NCI-H345 (cell line): ENCODE results near the gene GPR25.
"Not testable (repeated sequence)": the region's sequence is repeated elsewhere in the genome, so short reads cannot be mapped to it uniquely, and the experiment has no call there.

Source experiments
- DNase-seq: peaks from one replicate; lab custom pipeline; 2025; lab: John Stamatoyannopoulos, UW

Gene GPR25

DNA sequence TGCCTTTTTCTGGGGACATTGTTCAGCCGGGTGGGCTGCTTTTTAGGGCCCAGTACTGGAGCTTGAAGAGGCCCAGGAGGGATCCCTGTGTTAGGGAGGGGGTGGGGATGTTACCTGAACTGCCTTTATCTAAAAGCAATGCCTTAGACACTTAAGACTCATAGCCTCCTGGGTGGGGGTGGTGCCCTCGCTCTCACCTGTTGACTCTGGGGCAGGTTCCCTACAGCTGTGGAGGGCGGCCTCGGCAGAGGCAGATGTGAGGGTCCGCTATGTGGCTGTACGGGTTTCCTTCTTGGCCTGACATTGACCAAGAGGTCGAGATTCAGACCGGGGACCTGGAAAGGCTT lies 22.6 kb downstream of the GPR25 start:
- DNase-seq: no peak

- DNase-seq: no peak
Observed at GRCh38 chr1:200895801-200896530, 23.2 kb downstream of the GPR25 start.

GRCh38 chr1:200896531-200897196 lies 23.9 kb downstream of the GPR25 start:
- peak; percentile 8 for DNase-seq

DNA sequence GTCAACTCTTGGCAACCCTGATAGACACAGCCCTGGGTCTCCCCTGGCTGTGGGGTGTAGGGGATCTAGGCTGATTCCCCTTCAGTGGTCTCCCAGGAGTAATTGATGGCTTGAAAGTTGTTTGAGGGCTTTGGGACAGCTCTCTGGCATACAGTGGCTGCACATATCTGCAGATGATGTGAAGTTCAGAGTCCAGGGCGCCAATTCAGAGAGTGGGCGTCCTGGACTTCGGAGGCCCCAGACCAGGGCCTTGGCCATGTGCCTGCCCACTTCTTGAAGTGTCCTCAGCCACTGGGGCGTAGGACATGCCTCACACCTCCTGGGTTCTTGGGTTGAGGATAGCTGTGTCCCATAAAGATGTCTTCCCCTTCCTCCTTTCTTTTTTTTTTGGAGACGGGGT lies 24.5 kb downstream of the GPR25 start:
- no peak for DNase-seq

DNA sequence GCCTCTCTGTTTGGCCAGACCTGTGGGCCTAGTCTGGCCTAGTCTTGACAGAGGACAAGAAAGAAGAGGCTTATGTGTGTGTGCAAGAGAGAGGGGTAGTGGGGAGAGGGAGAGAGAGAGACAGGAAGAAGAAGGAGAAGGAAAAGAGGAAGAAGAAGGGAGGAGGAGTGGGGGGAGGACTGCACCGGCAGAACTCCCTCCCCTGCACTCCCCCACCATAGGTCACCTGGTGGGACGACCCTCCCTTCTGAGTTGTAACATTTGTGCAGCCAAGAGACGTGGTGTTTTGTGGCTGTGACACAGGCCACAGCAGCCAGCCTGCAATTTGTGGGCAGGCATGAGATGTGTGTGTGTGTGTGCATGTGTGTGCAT lies 26.2 kb downstream of the GPR25 start:
- DNase-seq: no peak

- no peak for DNase-seq
Observed at GRCh38 chr1:200899451-200899915, 26.7 kb downstream of the GPR25 start.

GRCh38 chr1:200899954-200900867 lies 27.4 kb downstream of the GPR25 start:
- DNase-seq: no peak

DNA sequence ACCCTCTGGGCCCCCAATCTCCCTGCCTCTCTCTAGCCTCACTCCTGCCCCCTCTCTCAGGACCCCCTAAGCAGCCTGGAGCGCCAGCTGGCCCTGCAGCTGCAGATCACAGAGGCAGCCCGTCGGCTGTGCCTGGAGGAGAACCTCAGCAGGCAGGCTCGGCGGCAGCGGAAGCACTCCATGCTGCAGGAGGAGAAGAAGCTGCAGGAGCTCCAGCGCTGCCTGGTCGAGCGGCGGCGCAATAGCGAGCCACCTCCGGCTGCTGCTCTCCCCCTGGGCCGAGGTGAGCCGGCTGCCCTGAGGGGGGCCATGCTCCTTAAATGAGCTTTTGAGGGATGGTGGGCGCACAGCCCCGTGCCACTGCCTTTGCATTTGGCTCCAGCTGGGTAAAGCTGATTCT lies 28.1 kb downstream of the GPR25 start:
- DNase-seq: no peak

DNA sequence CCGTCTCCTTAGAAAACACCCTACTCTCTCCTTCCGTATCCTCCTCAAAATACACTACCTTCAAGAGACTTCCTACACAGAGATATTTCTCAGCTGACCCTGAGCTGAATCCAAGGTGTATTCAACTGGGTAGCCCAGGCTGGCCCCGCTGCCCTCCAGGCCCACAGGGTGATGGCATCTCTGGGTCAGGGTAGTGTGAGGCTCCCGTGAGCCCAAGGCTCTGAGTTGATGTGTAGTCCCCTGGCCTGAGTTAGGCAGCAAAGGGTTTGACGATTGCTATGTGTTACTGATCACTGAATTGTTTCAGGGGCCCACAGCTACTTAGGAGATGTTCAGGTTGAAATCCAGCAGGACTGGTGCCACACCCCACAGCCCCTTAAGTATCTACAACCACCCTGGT lies 28.6 kb downstream of the GPR25 start:
- no peak for DNase-seq

GRCh38 chr1:200901796-200902444 lies 29.1 kb downstream of the GPR25 start:
- peak; percentile 11 for DNase-seq

- no peak for DNase-seq
Observed at GRCh38 chr1:200903793-200904192, 31.0 kb downstream of the GPR25 start.

GRCh38 chr1:200904772-200905171 lies 32.0 kb downstream of the GPR25 start:
- no peak for DNase-seq

DNA sequence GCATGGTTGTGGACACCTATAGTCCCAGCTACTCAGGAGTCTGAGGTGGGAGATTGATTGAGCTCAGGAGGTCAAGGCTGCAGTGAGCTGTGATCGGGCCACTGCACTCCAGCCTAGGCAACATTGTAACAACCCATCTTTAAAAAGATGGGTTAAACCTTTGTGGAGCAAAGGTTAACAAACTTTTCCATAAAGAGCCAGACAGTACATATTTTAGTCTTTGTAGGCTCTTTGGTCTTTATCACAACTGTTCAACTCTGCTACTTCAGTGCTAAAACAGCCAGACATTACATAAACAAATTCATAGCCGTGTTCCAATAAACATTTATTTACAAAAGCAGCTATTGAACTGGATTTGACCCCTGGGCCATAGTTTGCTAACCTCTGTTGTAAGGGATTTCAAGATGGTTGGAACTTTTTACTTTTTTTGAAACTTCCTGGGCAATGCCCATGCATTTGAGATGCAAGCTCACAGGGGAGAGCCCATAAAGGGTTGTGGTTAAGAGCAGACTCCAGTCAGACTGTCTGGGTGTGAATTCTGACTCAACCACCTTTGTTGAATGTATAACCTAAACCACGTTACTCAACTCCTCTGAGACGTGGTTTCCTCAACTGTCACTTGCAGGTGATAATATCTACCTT lies 32.8 kb downstream of the GPR25 start:
- DNase-seq: no peak

DNA sequence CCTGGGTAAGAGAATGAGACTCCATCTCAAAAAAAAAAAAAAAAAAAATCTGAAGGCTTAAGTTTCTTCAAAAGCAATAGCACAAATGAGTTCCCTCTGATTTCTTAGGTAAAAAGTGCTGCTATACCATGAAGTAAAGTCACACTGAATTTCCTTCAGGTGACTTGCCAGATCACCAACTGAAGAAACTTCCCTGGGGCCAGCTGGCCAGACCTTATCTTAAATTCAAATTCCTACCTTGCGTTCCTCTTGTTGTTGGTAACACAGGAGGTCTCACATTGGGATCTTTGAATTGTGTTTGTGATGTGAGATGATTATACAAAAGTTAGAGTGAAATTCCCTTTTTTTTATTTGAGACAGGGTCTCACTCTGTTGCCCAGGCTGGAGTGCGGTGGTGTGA lies 33.7 kb downstream of the GPR25 start:
- DNase-seq: no peak

DNA sequence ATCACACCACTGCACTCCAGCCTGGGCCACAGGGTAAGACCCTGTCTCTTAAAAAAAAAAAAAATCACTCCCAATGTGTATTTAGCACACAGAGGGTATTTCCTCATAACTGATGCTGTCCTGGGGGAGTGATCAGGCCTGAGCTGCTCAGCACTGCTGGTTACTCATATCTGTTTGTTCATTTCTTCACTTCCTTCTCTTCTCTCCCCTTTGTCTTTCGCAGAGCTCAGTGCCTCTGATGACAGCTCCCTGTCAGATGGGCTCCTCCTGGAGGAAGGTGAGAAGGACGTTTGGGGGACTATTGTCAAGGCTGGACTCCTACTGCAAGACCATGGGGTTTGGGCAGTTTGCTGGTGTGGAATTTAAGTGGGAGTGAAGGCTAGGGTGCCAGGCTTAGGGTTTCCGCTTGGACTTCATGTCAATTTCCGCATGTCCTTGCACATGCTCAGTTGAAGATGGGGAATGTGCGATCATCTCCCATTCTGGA lies 34.9 kb downstream of the GPR25 start:
- no peak for DNase-seq

GRCh38 chr1:200908191-200908868 lies 35.5 kb downstream of the GPR25 start:
- no peak for DNase-seq

- DNase-seq: no peak
Observed at GRCh38 chr1:200909071-200909470, 36.3 kb downstream of the GPR25 start.

- DNase-seq: no peak
Observed at GRCh38 chr1:200909757-200910239, 37.0 kb downstream of the GPR25 start.

GRCh38 chr1:200911361-200911760 lies 38.6 kb downstream of the GPR25 start:
- DNase-seq: no peak

DNA sequence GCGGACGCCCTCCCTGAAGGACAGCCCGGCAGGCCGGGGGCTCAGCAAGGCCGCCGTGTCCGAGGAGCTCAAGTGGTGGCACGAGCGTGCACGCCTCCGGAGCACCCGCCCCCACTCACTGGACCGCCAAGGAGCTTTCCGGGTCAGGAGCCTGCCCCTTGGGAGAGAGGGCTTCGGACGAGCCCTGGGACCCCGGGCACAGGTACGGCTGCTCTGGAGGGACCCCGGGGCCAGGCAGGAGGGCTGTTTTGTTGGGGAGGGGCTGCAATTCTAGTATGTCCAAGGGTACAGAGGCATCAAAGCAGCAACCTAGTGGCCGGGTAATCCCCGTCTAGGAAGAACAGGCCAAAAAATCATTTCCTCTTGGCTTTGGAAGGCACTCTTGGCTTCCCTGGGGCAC lies 39.2 kb downstream of the GPR25 start:
- not testable (repeated sequence) for DNase-seq
